GM12801 (cell line): ENCODE results near the gene PPP1R14C.

ENCODE experiments used
- CTCF ChIP-seq: IDR thresholded peaks from one replicate; pipeline ENCODE4 v1.5.1; 2011; ENCODE audit warnings: control low read depth; ENCODE audit not compliant: insufficient read length; ENCODE audit errors: extremely low read depth

PPP1R14C gene

GRCh38 chr6:150126641-150127291 lies 16.1 kb upstream of the PPP1R14C start:
- TF ChIP-seq CTCF, result no peak

- no peak for TF ChIP-seq CTCF
These were observed 14.4 kb upstream of the PPP1R14C start for GRCh38 chr6:150128425-150128824.

GRCh38 chr6:150129616-150130505 lies 13.0 kb upstream of the PPP1R14C start:
- no peak for TF ChIP-seq CTCF

GRCh38 chr6:150133686-150134085 lies 9.2 kb upstream of the PPP1R14C start:
- no peak for TF ChIP-seq CTCF

GRCh38 chr6:150134280-150134920 lies 8.4 kb upstream of the PPP1R14C start:
- TF ChIP-seq CTCF, result no peak

- TF ChIP-seq CTCF, result no peak
These were observed 4.2 kb upstream of the PPP1R14C start for GRCh38 chr6:150138638-150139037.

- no peak for TF ChIP-seq CTCF
These were observed 3.3 kb upstream of the PPP1R14C start for GRCh38 chr6:150139533-150139932.
